CD4-positive, alpha-beta memory T cell (primary cell): ENCODE data around the gene NARS2. TPM values are rescaled to one million over a fixed set of nuclear protein-coding genes. Genes with fewer than 3 reads are reported as not detected.

Source experiments
- CTCF ChIA-PET: fragments of 350-600 bp; sonication (Branson Sonifier 250); formaldehyde crosslinking; loops from one replicate; lab custom pipeline; 2021; ENCODE audit warnings: inconsistent platforms; ENCODE audit not compliant: partially characterized antibody; lab: Charles Lee
- POLR2A ChIA-PET: fragments of 350-600 bp; sonication (Branson Sonifier 250); formaldehyde crosslinking; loops from one replicate; lab custom pipeline; 2021; ENCODE audit not compliant: partially characterized antibody; lab: Charles Lee
- DNase-seq, 5 donors: peaks; one replicate each; pipeline versions ENCODE4 v3.0.0 to v3.0.0-alpha.2; 2020 to 2022; ENCODE audit warnings: mixed read lengths in 1 of 5
- H3K27ac ChIP-seq: one replicate; pipeline ENCODE4 v1.7.0; 2013; ENCODE audit warnings: low read depth, low read length
- H3K27me3 ChIP-seq: 2 replicates; pipeline ENCODE4 v1.7.0; 2013; ENCODE audit warnings: mild to moderate bottlenecking, low read length, moderate library complexity; ENCODE audit not compliant: insufficient read depth
- H3K36me3 ChIP-seq: 2 replicates; pipeline ENCODE4 v1.7.0; 2013; ENCODE audit warnings: mild to moderate bottlenecking, low read length, moderate library complexity; ENCODE audit not compliant: insufficient read depth
- H3K4me1 ChIP-seq: 2 replicates; pipeline ENCODE4 v1.7.0; 2013; ENCODE audit warnings: mild to moderate bottlenecking, low read length, moderate library complexity; ENCODE audit not compliant: insufficient read depth
- H3K4me3 ChIP-seq, 2 donors: one replicate each; pipeline ENCODE4 v1.7.0; 2013; ENCODE audit warnings: low read length in 2 of 2, mild to moderate bottlenecking in 1 of 2
- H3K9me3 ChIP-seq, 2 donors: one replicate each; pipeline ENCODE4 v1.7.0; 2013; ENCODE audit warnings: low read length in 2 of 2, control low read depth in 1 of 2; ENCODE audit not compliant: control insufficient read depth in 1 of 2
- H3K27ac Mint-ChIP-seq, 7 donors: one replicate each; pipeline ENCODE4 v1.8.0; 2020 to 2021; ENCODE audit warnings: mixed read lengths in 7 of 7, mild to moderate bottlenecking in 6 of 7, inconsistent platforms in 3 of 7, moderate library complexity in 3 of 7
- H3K27me3 Mint-ChIP-seq, 2 donors: one replicate each; pipeline ENCODE4 v1.8.0; 2020 to 2021; ENCODE audit warnings: mixed read lengths in 2 of 2
- H3K36me3 Mint-ChIP-seq, 2 donors: one replicate each; pipeline ENCODE4 v1.8.0; 2020 to 2021; ENCODE audit warnings: mixed read lengths in 2 of 2, inconsistent platforms in 1 of 2, mild to moderate bottlenecking in 1 of 2
- H3K4me1 Mint-ChIP-seq, 4 donors: one replicate each; pipeline ENCODE4 v1.8.0; 2020 to 2021; ENCODE audit warnings: mixed read lengths in 4 of 4, mild to moderate bottlenecking in 1 of 4
- H3K4me3 Mint-ChIP-seq, 8 donors: one replicate each; pipeline ENCODE4 v1.8.0; 2020 to 2021; ENCODE audit warnings: mixed read lengths in 8 of 8, mild to moderate bottlenecking in 7 of 8, moderate library complexity in 6 of 8, inconsistent platforms in 3 of 8
- H3K9me3 Mint-ChIP-seq, 8 donors: one replicate each; pipeline ENCODE4 v1.8.0; 2020 to 2021; ENCODE audit warnings: mixed read lengths in 8 of 8, mild to moderate bottlenecking in 5 of 8, inconsistent platforms in 3 of 8, moderate library complexity in 1 of 8
- intact Hi-C: fragments of 100-400 bp; cut with micrococcal nuclease; formaldehyde crosslinking; loops from one replicate; pipeline ENCODE4 v1.15.1; 2023
- polyA plus RNA-seq, 2 donors: library from polyadenylated mRNA; unstranded; fragments of 300-500 nt; fragmentation: Illumina TruSeq; gene quantifications; one replicate each; pipeline ENCODE4 v1.2.3, GENCODE V29; 2021
- total RNA-seq, 2 experiments: library from RNA; stranded (reverse); gene quantifications; one replicate each; pipeline ENCODE4 v1.2.3, GENCODE V29; 2021

The NARS2 gene
- total and polyA plus RNA-seq, 4 experiments from 2014 or later = 14.3 to 18.4 (median 16.7) TPM

DNA sequence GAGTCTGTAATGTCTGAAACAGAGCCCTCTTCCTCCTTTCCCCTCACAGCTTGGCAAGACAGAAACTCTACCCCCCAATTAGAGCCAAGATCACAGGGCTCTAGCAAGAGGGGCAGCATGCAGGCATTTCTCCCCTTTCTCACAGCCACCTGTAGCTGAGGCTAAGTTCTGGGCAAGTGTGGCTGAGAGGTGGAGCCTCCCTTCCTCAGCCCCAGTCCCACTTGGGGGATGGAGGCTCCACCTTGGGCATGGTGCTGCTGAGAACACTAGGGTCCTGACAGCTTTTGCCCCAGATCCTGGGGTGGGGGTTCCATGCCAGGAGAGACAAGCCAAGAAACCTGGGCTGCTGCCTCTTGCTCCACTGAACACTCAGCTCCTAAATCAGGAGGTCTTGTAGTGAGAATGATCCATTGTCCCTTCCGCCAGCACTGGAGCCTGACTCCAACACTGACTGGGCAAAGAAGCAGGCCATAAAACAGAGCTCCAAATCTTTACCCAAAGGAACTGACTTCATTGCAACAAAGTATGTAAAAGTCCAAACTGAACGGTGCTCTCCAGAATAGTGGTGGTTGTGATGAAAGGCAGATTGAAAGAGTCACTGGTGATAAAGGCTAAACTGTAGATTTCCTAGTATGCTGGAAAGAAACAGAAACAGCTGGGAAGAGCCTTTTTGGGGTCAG, 25.6 kb downstream of the NARS2 start:
- intact Hi-C loops = no loop called here

DNA sequence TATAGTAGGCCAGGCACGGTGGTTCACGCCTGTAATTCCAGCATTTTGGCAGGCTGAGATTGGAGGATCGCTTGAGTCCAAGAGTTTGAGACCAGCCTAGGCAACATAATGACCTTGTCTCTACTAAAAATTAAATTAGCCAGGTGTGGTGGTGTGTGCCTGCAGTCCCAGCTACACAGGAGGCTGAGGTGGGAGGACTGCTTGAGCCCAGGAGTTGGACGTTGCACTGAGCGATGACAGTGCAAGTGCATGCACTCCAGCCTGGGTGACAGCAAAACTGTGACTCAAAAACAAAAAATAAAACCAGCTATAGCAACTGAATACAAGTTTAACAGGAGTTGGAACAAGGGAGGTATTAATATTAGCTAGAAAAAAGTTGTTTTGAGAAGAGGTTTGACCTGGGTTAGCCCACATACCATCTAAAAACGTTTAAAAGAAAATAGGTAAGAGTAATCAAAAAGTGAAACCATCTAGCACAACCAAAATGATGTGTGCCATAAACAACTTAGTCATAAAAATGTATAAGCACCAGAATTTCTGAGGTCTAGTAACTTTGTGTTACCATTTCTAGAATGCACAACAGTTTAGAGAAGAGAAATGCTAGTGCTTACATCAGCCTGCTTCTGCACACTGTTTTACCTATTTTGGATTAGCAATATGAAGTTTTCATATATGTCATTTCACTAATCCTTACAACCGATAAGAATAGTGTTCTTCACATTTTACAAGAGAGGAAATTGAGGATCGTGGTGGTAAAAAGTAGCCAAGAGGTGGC, 26.5 kb downstream of the NARS2 start:
- Mint-ChIP-seq H3K27ac (peak overlapping the region in 2 of 7 donors; percentile 13 to 36), H3K4me1 (peaks cover 0 to 2% (median 0%) of the 10 kb centered on the region in 4 donors), H3K9me3 (no peaks in the 10 kb centered on the region), H3K4me3 (no peak overlapping the region), H3K27me3 (no peaks in the 10 kb centered on the region), H3K36me3 (peaks cover 20 to 28% of the 10 kb centered on the region in 2 donors)
- Histone ChIP-seq H3K9me3 (no peaks in the 10 kb centered on the region), H3K36me3 (no peaks in the 10 kb centered on the region), H3K27ac (no peak overlapping the region), H3K4me3 (no peak overlapping the region), H3K27me3 (no peaks in the 10 kb centered on the region), H3K4me1 (no peaks in the 10 kb centered on the region)
- DNase-seq = no peak
- intact Hi-C loops = no loop called here
- ChIA-PET POLR2A (no interaction called here), CTCF (interaction anchor here (3.1 kb wide), 1 partner anchor 16 kb away, joined by 13 read pairs; no protein-coding TSS in a partner anchor)

More for the DNA sequence above, 25.6 kb downstream of the NARS2 start:
- ChIA-PET CTCF (interaction anchor here (0.9 to 3.1 kb wide), 2 partner anchors 16 to 133 kb away, joined by 3 to 13 read pairs; no protein-coding TSS in a partner anchor), POLR2A (no interaction called here)
- peak overlapping the region in 1 of 7 donors; percentile 50 for H3K27ac Mint-ChIP-seq
- Histone ChIP-seq H3K27ac (no peak overlapping the region), H3K27me3 (no peaks in the 10 kb centered on the region), H3K4me1 (no peaks in the 10 kb centered on the region), H3K4me3 (no peak overlapping the region), H3K9me3 (no peaks in the 10 kb centered on the region), H3K36me3 (no peaks in the 10 kb centered on the region)
- peaks cover 22 to 30% of the 10 kb centered on the region in 2 donors for H3K36me3 Mint-ChIP-seq
- H3K9me3 Mint-ChIP-seq = no peaks in the 10 kb centered on the region
- H3K27me3 Mint-ChIP-seq = no peaks in the 10 kb centered on the region
- H3K4me3 Mint-ChIP-seq = no peak overlapping the region
- DNase-seq = no peak
- H3K4me1 Mint-ChIP-seq = peaks cover 0 to 3% (median under 1%) of the 10 kb centered on the region in 4 donors

DNA sequence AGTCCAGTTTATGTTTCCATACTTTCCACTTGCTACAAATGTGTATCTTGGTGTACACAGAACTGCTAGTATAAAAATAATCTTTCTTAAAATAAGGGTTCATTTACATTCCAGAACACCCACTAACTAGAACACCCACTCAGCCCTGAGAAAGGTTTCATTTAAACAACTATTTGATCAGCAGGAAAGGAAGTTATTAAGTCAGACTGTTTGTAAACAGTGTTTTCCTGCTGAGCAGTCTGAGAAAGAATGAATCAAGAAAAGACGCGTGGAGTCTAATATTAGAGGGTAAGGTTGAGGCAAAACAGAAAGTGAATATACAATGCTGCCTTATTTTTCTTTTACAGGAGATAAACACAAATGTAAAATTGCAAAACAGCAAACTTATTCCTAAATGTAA, 32.7 kb downstream of the NARS2 start:
- CTCF ChIA-PET = interaction anchor here (1.5 kb wide), 1 partner anchor 22 kb away, joined by 5 read pairs; no protein-coding TSS in a partner anchor
- H3K9me3 Mint-ChIP-seq = no peaks in the 10 kb centered on the region
- DNase-seq = no peak
- no peaks in the 10 kb centered on the region for H3K27me3 Mint-ChIP-seq
- Histone ChIP-seq H3K4me1 (no peaks in the 10 kb centered on the region), H3K27ac (no peak overlapping the region), H3K4me3 (no peak overlapping the region), H3K9me3 (no peaks in the 10 kb centered on the region), H3K27me3 (no peaks in the 10 kb centered on the region), H3K36me3 (no peaks in the 10 kb centered on the region)
- intact Hi-C loops = no loop called here
- POLR2A ChIA-PET = no interaction called here
- peaks cover 4 to 9% (median 6%) of the 10 kb centered on the region in 4 donors for H3K4me1 Mint-ChIP-seq
- peak overlapping the region in 2 of 7 donors; percentile 5 to 37 for H3K27ac Mint-ChIP-seq
- H3K4me3 Mint-ChIP-seq = peak overlapping the region in 1 of 8 donors; percentile 10
- H3K36me3 Mint-ChIP-seq = peaks cover 22 to 32% of the 10 kb centered on the region in 2 donors

DNA sequence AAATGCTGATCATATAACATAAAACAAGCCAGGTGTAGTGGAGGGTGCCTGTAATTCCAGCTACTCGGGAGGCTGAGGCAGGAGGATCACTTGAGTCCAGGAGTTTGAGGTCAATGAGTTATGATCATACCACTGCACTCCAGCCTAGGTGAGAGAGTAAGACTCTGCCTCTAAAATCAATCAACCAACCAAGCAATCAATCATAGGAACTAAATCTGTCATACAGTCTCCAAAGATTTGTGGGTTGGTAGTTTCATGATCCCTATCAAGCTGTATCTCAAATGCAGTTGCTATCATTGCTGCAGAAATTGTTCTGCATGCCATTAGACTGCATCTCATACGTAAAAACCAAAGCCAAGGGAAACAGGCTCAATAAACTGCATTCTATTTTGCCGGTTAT, 33.1 kb downstream of the NARS2 start:
- intact Hi-C loops = no loop called here
- Mint-ChIP-seq H3K4me1 (peaks cover 4 to 9% (median 6%) of the 10 kb centered on the region in 4 donors), H3K36me3 (peaks cover 26 to 35% of the 10 kb centered on the region in 2 donors), H3K4me3 (no peak overlapping the region), H3K27ac (no peak overlapping the region), H3K9me3 (no peaks in the 10 kb centered on the region), H3K27me3 (no peaks in the 10 kb centered on the region)
- Histone ChIP-seq H3K27ac (no peak overlapping the region), H3K27me3 (no peaks in the 10 kb centered on the region), H3K4me1 (no peaks in the 10 kb centered on the region), H3K36me3 (no peaks in the 10 kb centered on the region), H3K4me3 (no peak overlapping the region), H3K9me3 (no peaks in the 10 kb centered on the region)
- ChIA-PET CTCF (interaction anchor here (1.5 kb wide), 1 partner anchor 23 kb away, joined by 5 read pairs; no protein-coding TSS in a partner anchor), POLR2A (no interaction called here)
- no peak for DNase-seq

DNA sequence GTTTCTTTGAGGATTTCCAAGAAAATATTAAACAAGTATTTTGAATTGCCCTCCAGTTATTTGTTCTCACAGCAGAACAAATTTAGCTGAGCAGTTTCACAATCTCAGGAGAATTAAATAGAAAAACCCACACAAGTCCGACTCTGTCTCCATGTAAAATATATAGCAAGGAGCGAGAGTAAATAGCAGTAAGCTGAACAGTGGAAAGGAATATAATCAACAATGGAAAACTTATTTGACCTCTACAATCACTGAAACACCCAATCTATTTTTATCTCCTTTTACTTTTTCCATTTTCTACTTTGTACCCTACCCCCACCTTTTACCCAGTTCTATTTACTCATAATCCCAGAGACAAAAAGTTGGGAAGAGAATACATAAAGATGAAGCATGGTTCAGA, 34.4 kb downstream of the NARS2 start:
- Histone ChIP-seq H3K9me3 (no peaks in the 10 kb centered on the region), H3K4me3 (no peak overlapping the region), H3K27me3 (no peaks in the 10 kb centered on the region), H3K36me3 (no peaks in the 10 kb centered on the region), H3K4me1 (no peaks in the 10 kb centered on the region), H3K27ac (no peak overlapping the region)
- H3K9me3 Mint-ChIP-seq = no peaks in the 10 kb centered on the region
- H3K27ac Mint-ChIP-seq = no peak overlapping the region
- no peak for DNase-seq
- peaks cover 24 to 35% of the 10 kb centered on the region in 2 donors for H3K36me3 Mint-ChIP-seq
- ChIA-PET POLR2A (no interaction called here), CTCF (interaction anchor here (1.4 kb wide), 1 partner anchor 26 kb away, joined by 4 read pairs; no protein-coding TSS in a partner anchor)
- H3K4me3 Mint-ChIP-seq = no peak overlapping the region
- peaks cover 4 to 9% (median 6%) of the 10 kb centered on the region in 4 donors for H3K4me1 Mint-ChIP-seq
- intact Hi-C loops = no loop called here
- no peaks in the 10 kb centered on the region for H3K27me3 Mint-ChIP-seq

DNA sequence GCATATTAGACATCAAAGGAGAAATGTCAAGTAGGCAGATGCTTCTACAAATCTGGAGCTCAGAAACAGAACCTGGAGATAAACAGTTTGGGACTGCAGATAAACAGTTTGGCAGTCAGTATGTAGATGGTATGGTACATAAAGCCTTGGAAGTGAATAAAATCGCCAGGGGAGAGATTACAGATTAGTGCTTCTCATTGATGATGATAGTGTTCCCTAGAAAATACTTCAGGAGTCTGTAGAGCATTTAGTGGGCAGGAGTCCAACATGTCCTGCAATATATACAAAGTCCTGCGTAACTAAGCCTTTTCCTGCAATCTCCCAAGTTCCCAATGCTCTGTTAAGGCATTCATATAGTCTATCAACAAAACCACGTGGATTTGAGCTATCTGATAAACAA, 35.2 kb downstream of the NARS2 start:
- DNase-seq = no peak
- no peaks in the 10 kb centered on the region for H3K9me3 ChIP-seq
- H3K27ac ChIP-seq = no peak overlapping the region
- CTCF ChIA-PET = interaction anchor here (1.4 kb wide), 1 partner anchor 27 kb away, joined by 4 read pairs; no protein-coding TSS in a partner anchor
- H3K27me3 ChIP-seq = no peaks in the 10 kb centered on the region
- H3K9me3 Mint-ChIP-seq = no peaks in the 10 kb centered on the region
- H3K4me1 Mint-ChIP-seq = peaks cover 4 to 9% (median 6%) of the 10 kb centered on the region in 4 donors
- H3K36me3 Mint-ChIP-seq = peaks cover 24 to 35% of the 10 kb centered on the region in 2 donors
- H3K4me3 Mint-ChIP-seq = no peak overlapping the region
- H3K27me3 Mint-ChIP-seq = no peaks in the 10 kb centered on the region
- POLR2A ChIA-PET = no interaction called here
- H3K36me3 ChIP-seq = no peaks in the 10 kb centered on the region
- no peak overlapping the region for H3K27ac Mint-ChIP-seq
- intact Hi-C loops = no loop called here
- H3K4me1 ChIP-seq = no peaks in the 10 kb centered on the region
- H3K4me3 ChIP-seq = no peak overlapping the region

DNA sequence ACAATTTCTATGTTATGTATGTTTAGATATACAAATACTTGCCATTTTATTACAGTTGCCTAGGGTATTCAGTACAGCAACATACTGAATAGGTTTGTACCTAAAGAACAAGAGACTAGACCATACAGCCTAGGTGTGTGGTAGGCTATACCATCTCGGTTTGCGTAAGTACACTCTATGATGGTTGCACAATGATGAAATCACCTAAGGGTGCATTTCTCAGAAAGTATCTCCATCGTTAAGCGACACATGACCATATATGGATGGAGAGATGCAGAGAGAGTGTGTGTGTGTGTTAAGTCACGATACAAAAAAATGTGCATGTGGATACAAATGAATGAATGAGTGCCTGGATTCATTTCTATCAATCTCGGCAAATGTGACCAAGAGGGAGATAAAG, 37.7 kb downstream of the NARS2 start:
- Mint-ChIP-seq H3K9me3 (no peaks in the 10 kb centered on the region), H3K4me1 (peaks cover 0 to 2% (median under 1%) of the 10 kb centered on the region in 4 donors), H3K27me3 (no peaks in the 10 kb centered on the region), H3K4me3 (no peak overlapping the region), H3K36me3 (peaks cover 26 to 27% of the 10 kb centered on the region in 2 donors), H3K27ac (no peak overlapping the region)
- ChIA-PET CTCF (interaction anchor here (1.5 kb wide), 1 partner anchor 27 kb away, joined by 6 read pairs; no protein-coding TSS in a partner anchor), POLR2A (no interaction called here)
- no peaks in the 10 kb centered on the region for H3K36me3 ChIP-seq
- H3K4me3 ChIP-seq = no peak overlapping the region
- DNase-seq = no peak
- H3K9me3 ChIP-seq = no peaks in the 10 kb centered on the region
- no peaks in the 10 kb centered on the region for H3K4me1 ChIP-seq
- intact Hi-C loops = no loop called here
- no peak overlapping the region for H3K27ac ChIP-seq
- H3K27me3 ChIP-seq = no peaks in the 10 kb centered on the region
